Activated CD4-positive, alpha-beta memory T cell treated with anti-CD3 and anti-CD28 coated beads for 36 hours (primary cell): ENCODE data around the gene PNPLA2. TPM values are rescaled to one million over a fixed set of nuclear protein-coding genes. Genes with fewer than 3 reads are reported as not detected.
A peak's percentile ranks its signal among the peaks of the same experiment; 100 is the strongest.

Experiments
- CTCF ChIA-PET: fragments of 350-600 bp; sonication (Branson Sonifier 250); formaldehyde crosslinking; loops from one replicate; lab custom pipeline; 2021; ENCODE audit warnings: antibody characterized with exemption, inconsistent platforms; lab: Charles Lee
- POLR2A ChIA-PET: fragments of 350-600 bp; sonication (Branson Sonifier 250); formaldehyde crosslinking; loops from one replicate; lab custom pipeline; 2021; ENCODE audit warnings: antibody characterized with exemption; lab: Charles Lee
- DNase-seq: peaks from one replicate; pipeline ENCODE4 v3.0.0-alpha.2; 2020
- H3K27ac Mint-ChIP-seq: one replicate; pipeline ENCODE4 v1.8.0; 2021; ENCODE audit warnings: mixed read lengths
- H3K27me3 Mint-ChIP-seq: one replicate; pipeline ENCODE4 v1.8.0; 2021; ENCODE audit warnings: mixed read lengths
- H3K36me3 Mint-ChIP-seq: one replicate; pipeline ENCODE4 v1.8.0; 2021; ENCODE audit warnings: mixed read lengths
- H3K4me1 Mint-ChIP-seq: one replicate; pipeline ENCODE4 v1.8.0; 2021; ENCODE audit warnings: low read depth, mixed read lengths
- H3K4me3 Mint-ChIP-seq: one replicate; pipeline ENCODE4 v1.8.0; 2021; ENCODE audit warnings: mild to moderate bottlenecking, mixed read lengths
- H3K9me3 Mint-ChIP-seq: one replicate; pipeline ENCODE4 v1.8.0; 2021; ENCODE audit warnings: mixed read lengths
- intact Hi-C: fragments of 100-400 bp; cut with micrococcal nuclease; formaldehyde crosslinking; loops from one replicate; pipeline ENCODE4 v1.15.1; 2023
- total RNA-seq, 2 experiments: library from RNA; stranded (reverse); gene quantifications; one replicate each; pipeline ENCODE4 v1.2.3, GENCODE V29; 2021

The PNPLA2 gene
- total RNA-seq, 2 experiments from 2014 or later: 33.2 to 35.0 TPM

DNA sequence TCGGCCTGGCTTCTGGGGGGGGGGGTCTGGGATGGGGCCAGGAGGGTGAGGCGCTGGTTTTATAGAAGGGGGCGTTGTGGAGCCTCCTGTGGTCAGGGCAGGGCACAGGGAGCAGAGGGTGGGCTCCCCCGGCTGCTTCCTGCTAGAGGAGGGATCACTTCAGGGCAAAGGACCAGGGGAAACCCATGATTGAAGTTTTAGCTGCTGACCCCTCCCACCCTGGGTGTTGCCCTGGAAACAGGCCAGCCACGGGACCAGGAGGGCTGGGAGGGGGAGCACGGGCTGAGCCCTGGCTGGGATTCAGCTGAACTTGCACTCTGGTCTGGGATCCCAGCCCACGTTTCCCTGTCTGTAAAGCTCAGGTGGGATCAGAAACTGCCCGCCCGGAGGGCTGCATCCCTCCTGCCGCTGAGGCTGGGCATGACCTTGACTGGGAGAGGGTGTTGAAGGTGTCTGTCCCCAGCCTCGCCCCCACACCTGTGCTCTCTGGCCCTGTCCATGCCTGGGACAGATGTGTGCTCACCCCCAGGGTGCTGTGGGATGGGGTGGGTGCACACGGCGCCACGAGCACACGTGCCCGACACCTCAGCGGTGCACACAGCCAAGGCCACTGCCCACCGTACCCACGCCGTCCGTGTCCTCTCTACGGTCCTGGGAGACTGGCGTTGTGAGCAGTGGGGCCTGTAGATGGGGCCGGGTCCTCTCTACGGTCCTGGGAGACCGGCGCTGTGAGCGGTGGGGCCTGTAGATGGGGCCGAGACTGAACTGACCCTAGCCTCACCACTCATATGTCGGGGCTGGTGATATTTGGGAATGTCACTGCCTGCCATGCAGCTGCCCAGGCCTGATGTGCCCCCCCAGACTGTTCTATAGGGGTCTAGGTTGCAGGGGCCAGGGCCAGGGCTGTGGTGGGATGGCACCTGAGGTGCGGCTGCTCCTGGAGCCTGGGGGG lies 26.3 kb downstream of the PNPLA2 start:
- CTCF ChIA-PET: interaction anchor here (2.6 kb wide), 1 partner anchor 206 kb away, joined by 11 read pairs; no protein-coding TSS in a partner anchor
- H3K4me3 Mint-ChIP-seq: no peak overlapping the region
- DNase-seq: peak; percentile 26
- H3K36me3 Mint-ChIP-seq: peaks cover 3% of the 10 kb centered on the region
- POLR2A ChIA-PET: no interaction called here
- intact Hi-C loops: loop anchor here (5.0 kb wide), 1 partner anchor 82 kb away; the partner anchor contains the start of gene AP2A2
- peaks cover 26% of the 10 kb centered on the region for H3K4me1 Mint-ChIP-seq
- no peak overlapping the region for H3K27ac Mint-ChIP-seq
- H3K27me3 Mint-ChIP-seq: peaks cover 9% of the 10 kb centered on the region
- no peaks in the 10 kb centered on the region for H3K9me3 Mint-ChIP-seq

- Mint-ChIP-seq H3K4me1 (peaks cover 16% of the 10 kb centered on the region), H3K4me3 (no peak overlapping the region), H3K9me3 (no peaks in the 10 kb centered on the region), H3K27ac (no peak overlapping the region), H3K27me3 (peaks cover 9% of the 10 kb centered on the region), H3K36me3 (no peaks in the 10 kb centered on the region)
- CTCF ChIA-PET: interaction anchor here (4.2 kb wide), 1 partner anchor 205 kb away, joined by 33 read pairs; no protein-coding TSS in a partner anchor
- intact Hi-C loops: no loop called here
- DNase-seq: no peak
- POLR2A ChIA-PET: no interaction called here
Observed at GRCh38 chr11:845872-846495, 27.3 kb downstream of the PNPLA2 start.

DNA sequence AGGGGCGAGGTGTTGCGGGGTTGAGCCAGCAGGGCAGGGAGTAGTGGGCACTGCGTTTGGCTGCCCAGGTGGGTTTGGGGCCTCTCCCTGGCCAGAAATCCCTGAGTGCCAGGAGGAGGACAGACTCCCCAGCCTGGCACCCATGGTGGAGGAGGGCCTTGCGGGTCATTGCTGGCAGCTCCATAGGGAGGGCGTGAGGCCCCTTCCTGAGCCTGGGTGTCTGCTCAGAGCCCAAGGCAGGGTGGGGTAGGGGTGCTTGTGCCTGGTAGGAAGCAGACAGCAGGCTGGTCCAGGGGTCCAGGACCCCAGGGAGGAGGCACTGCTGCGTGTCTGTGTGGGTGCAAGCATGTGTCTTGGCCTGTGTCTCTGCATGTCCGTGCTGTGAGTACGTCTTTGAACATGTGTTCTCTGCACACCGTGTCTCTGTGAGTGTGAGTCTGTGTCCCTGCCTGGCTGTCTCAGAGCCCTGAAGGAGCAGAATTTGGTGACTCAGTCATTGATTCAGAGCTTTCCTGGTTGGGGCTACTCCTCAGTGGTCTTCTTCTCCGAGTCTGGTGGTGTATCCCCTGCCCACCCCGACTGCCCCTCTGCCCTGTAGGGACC lies 27.9 kb downstream of the PNPLA2 start:
- Mint-ChIP-seq H3K9me3 (no peaks in the 10 kb centered on the region), H3K27ac (no peak overlapping the region), H3K36me3 (no peaks in the 10 kb centered on the region), H3K4me3 (no peak overlapping the region), H3K27me3 (peaks cover 9% of the 10 kb centered on the region), H3K4me1 (peaks cover 11% of the 10 kb centered on the region)
- intact Hi-C loops: no loop called here
- no peak for DNase-seq
- ChIA-PET POLR2A (no interaction called here), CTCF (interaction anchor here (4.2 kb wide), 1 partner anchor 204 kb away, joined by 33 read pairs; no protein-coding TSS in a partner anchor)

- Mint-ChIP-seq H3K9me3 (no peaks in the 10 kb centered on the region), H3K36me3 (no peaks in the 10 kb centered on the region), H3K4me3 (no peak overlapping the region), H3K27me3 (peaks cover 9% of the 10 kb centered on the region), H3K27ac (no peak overlapping the region), H3K4me1 (peaks cover 11% of the 10 kb centered on the region)
- CTCF ChIA-PET: interaction anchor here (0.7 to 4.2 kb wide), 7 partner anchors 9 to 727 kb away, joined by 3 to 33 read pairs (median 4); partner anchors contain the start of gene CD151
- POLR2A ChIA-PET: interaction anchor here (1.4 kb wide), 1 partner anchor 7 kb away, joined by 4 read pairs; no protein-coding TSS in a partner anchor
- intact Hi-C loops: loop anchor here (1.0 kb wide), 1 partner anchor 203 kb away; no protein-coding TSS in a partner anchor
- no peak for DNase-seq
Observed at GRCh38 chr11:847876-848275, 29.2 kb downstream of the PNPLA2 start.

DNA sequence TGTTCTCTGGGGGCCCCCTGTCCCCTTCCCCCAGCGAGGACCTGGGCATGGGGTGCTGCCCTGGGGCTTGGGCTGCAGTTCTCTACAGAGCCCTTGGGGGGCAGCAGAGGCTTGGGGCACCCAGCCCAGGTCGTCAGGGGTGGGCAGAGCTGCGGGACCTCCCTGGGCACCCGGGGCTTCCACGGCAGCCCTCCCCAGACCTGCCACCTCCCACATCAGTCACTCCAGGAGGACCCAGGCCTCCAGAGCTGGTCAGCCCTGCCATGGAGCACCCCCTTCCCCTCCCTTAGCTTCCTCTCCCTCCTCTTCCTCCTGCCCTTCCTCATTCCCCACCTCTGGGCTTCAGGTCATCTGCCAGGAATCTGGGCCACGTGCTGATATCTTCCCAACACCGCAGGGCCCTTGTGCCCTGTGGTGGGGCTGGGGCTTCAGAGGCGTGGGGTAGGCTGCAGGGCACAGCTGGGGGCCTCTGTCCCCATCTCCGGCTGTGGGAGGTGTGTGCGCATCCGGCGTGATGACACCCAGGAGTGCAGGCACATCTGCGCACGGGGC lies 29.7 kb downstream of the PNPLA2 start:
- POLR2A ChIA-PET: interaction anchor here (1.4 kb wide), 1 partner anchor 8 kb away, joined by 4 read pairs; no protein-coding TSS in a partner anchor
- H3K4me1 Mint-ChIP-seq: peaks cover 9% of the 10 kb centered on the region

DNA sequence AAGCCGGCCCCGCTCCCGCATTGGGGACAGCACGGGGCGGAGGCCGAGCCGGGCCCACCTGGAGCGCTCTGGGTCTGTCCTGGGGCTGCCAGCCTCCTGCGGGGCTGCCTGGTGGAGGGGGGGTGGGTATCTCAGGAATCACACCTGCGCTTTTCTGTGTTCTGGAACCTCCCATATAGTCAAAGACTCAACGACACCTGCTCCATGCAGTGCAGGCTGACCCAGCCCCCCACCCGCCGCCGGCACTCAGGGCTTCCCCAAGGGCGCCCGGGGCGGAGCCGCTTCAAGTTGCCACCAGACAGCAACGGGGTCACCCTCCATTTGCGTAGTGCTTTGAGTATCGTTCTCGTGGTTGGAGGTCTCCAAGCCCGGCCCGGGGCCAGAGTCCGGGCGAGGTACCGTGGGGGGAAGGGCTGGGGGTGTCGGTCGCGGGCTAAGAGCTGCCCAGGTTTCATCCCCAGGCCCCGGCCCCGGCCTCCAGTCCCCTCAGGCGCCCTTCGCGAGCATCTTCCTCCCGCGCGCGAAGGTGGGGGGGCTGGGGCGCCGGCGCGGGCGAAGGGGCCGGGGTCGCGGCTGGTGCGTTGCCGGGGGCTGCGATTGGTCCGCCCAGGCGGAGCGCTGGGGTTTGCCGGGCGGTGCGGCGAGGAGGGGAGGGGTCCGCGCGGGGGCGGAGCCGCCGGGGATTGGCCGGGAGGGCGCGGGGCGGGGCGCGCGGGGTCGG lies 30.6 kb downstream of the PNPLA2 start:
- intact Hi-C loops: no loop called here
- Mint-ChIP-seq H3K36me3 (no peaks in the 10 kb centered on the region), H3K27me3 (peaks cover 6% of the 10 kb centered on the region), H3K4me1 (peaks cover 5% of the 10 kb centered on the region), H3K27ac (no peak overlapping the region), H3K9me3 (no peaks in the 10 kb centered on the region), H3K4me3 (peak overlapping the region; percentile 49)
- ChIA-PET CTCF (interaction anchor here (0.7 to 4.2 kb wide), 6 partner anchors 11 to 726 kb away, joined by 3 to 33 read pairs (median 4); no protein-coding TSS in a partner anchor), POLR2A (interaction anchor here (1.4 kb wide), 1 partner anchor 9 kb away, joined by 4 read pairs; no protein-coding TSS in a partner anchor)
- peak; percentile 38 for DNase-seq

More for the DNA sequence above, 29.7 kb downstream of the PNPLA2 start:
- Mint-ChIP-seq H3K27ac (no peak overlapping the region), H3K27me3 (peaks cover 9% of the 10 kb centered on the region), H3K36me3 (no peaks in the 10 kb centered on the region), H3K4me3 (peak overlapping the region; percentile 20), H3K9me3 (no peaks in the 10 kb centered on the region)
- intact Hi-C loops: loop anchor here (1.0 kb wide), 1 partner anchor 203 kb away; no protein-coding TSS in a partner anchor
- DNase-seq: peak; percentile 73
- CTCF ChIA-PET: interaction anchor here (0.6 to 4.2 kb wide), 11 partner anchors 10 to 727 kb away, joined by 3 to 33 read pairs (median 3); no protein-coding TSS in a partner anchor

- POLR2A ChIA-PET: no interaction called here
- Mint-ChIP-seq H3K27ac (no peak overlapping the region), H3K9me3 (no peaks in the 10 kb centered on the region), H3K36me3 (no peaks in the 10 kb centered on the region), H3K27me3 (peaks cover 6% of the 10 kb centered on the region), H3K4me3 (no peak overlapping the region), H3K4me1 (peaks cover 5% of the 10 kb centered on the region)
- DNase-seq: no peak
- CTCF ChIA-PET: interaction anchor here (4.2 kb wide), 1 partner anchor 200 kb away, joined by 33 read pairs; no protein-coding TSS in a partner anchor
- intact Hi-C loops: no loop called here
Observed at GRCh38 chr11:849951-850774, 31.4 kb downstream of the PNPLA2 start.

- Mint-ChIP-seq H3K27me3 (peaks cover 6% of the 10 kb centered on the region), H3K4me3 (no peak overlapping the region), H3K9me3 (no peaks in the 10 kb centered on the region), H3K27ac (no peak overlapping the region), H3K4me1 (peaks cover 5% of the 10 kb centered on the region), H3K36me3 (no peaks in the 10 kb centered on the region)
- intact Hi-C loops: no loop called here
- no peak for DNase-seq
- ChIA-PET CTCF (interaction anchor here (0.7 to 1.2 kb wide), 3 partner anchors 199 to 201 kb away, joined by 3 read pairs; no protein-coding TSS in a partner anchor), POLR2A (interaction anchor here (0.7 kb wide), 1 partner anchor 950 kb away, joined by 3 read pairs; no protein-coding TSS in a partner anchor)
Observed at GRCh38 chr11:850775-851763, 32.4 kb downstream of the PNPLA2 start.

- no peak for DNase-seq
- Mint-ChIP-seq H3K27ac (no peak overlapping the region), H3K36me3 (no peaks in the 10 kb centered on the region), H3K4me1 (peaks cover 5% of the 10 kb centered on the region), H3K4me3 (no peak overlapping the region), H3K9me3 (no peaks in the 10 kb centered on the region), H3K27me3 (peaks cover 7% of the 10 kb centered on the region)
- CTCF ChIA-PET: interaction anchor here (1.2 kb wide), 1 partner anchor 199 kb away, joined by 3 read pairs; no protein-coding TSS in a partner anchor
- intact Hi-C loops: no loop called here
- POLR2A ChIA-PET: no interaction called here
Observed at GRCh38 chr11:852762-853161, 34.0 kb downstream of the PNPLA2 start.
